Ovary (tissue), 3 donors: Measurements from ENCODE around the gene CD177.
"Not testable (repeated sequence)": the region's sequence is repeated elsewhere in the genome, so short reads cannot be mapped to it uniquely, and the experiment has no call there.

Source experiments
- CTCF ChIP-seq, 3 donors: fragments of 450-650 bp in 2 of 3; fragments of 200-600 bp in 1 of 3; IDR thresholded peaks; one replicate each; pipeline versions ENCODE4 v1.5.1 to v1.8.0; 2016 to 2022; ENCODE audit warnings: antibody characterized with exemption in 3 of 3, mild to moderate bottlenecking in 1 of 3
- EP300 ChIP-seq: sonication (generic); formaldehyde crosslinking; IDR thresholded peaks from one replicate; pipeline ENCODE4 v1.6.1; 2017; ENCODE audit warnings: antibody characterized with exemption
- POLR2A ChIP-seq: fragments of 450-650 bp; IDR thresholded peaks from one replicate; pipeline ENCODE4 v1.6.1; 2017; ENCODE audit warnings: antibody characterized with exemption, mild to moderate bottlenecking, moderate library complexity
- donor health status: DM: no; HTN: no; CAD: no.

GRCh38 chr19:43377624-43378023 lies 24.1 kb downstream of the CD177 start:
- TF ChIP-seq CTCF (IDR thresholded peaks at IDR 0.05); POLR2A; EP300: not testable (repeated sequence)
